Measurements from ENCODE around the gene OR13J1.

- TF ChIP-seq CTCF (IDR thresholded peaks at IDR 0.05) = no peak
- peak in 1 of 3 donors; percentile 3 for TF ChIP-seq POLR2A (IDR thresholded peaks at IDR 0.05)
Observed at GRCh38 chr9:35907711-35908503, 37.7 kb upstream of the OR13J1 start.

All from body of pancreas (tissue), 4 donors.